Measurements from ENCODE around the gene PTPN1.

Gene PTPN1

DNA sequence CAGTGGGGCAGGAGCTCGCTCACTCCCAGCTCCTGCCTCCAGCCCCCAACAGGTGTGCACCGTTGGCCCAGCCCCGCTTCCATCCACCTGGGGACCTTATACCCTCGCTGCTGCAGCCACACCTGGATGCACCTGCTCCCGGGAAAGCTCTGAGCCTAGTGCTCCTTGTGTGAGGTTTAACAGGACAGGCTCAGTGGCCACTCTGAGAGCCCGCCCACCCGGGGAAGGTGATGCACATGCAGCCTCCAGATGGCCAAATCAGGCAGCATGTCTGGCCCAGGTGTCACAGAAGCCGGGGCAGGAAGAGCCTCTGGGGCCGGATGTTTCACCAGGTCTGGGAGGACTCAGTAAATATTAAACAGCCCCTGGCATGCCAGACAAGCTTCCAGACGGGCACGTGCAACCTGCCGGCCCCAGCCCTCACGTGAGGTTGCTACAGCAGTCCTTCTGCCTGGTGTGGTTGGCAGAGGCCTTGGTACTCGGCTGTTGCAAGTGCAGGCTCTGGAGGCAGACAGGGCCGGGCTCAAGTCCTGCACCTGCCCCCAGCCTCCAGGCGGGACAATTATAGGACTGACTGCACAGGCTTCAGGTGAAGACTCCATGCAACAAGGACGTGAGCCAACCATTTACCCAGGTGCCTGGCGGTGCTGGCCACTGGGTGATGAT, 114.3 kb downstream of the PTPN1 start:
- Histone ChIP-seq H3K4me1 (ENCODE audit: control insufficient read depth, insufficient read depth, low read length) (no peaks in the 10 kb centered on the region), H3K27ac (ENCODE audit: extremely low read depth, low read depth, low read length) (no peak overlapping the region), H3K9me3 (ENCODE audit: control insufficient read depth, insufficient read depth, low read depth, low read length) (no peaks in the 10 kb centered on the region), H3K4me3 (ENCODE audit: low read depth, low read length) (no peak overlapping the region), H3K36me3 (ENCODE audit: control insufficient read depth in 2 of 2, insufficient read depth in 1 of 2, low read length in 2 of 2) (no peaks in the 10 kb centered on the region)
- ChIA-PET CTCF (interaction anchor here (0.6 to 3.7 kb wide), 10 partner anchors 11 to 166 kb away, joined by 3 to 40 read pairs (median 12); no protein-coding TSS in a partner anchor), POLR2A (no interaction called here)
- TF ChIP-seq ZNF248 (tag by site-specific recombination; IDR thresholded peaks at IDR 0.05) (no peak), ZNF514 (tag by site-specific recombination; IDR thresholded peaks at IDR 0.05) (no peak), ZNF747 (tag by site-specific recombination; IDR thresholded peaks at IDR 0.05) (no peak), ZNF670 (tag by site-specific recombination; IDR thresholded peaks at IDR 0.05; ENCODE audit: low read depth) (no peak), ZNF513 (tag by site-specific recombination; IDR thresholded peaks at IDR 0.05) (no peak), ZNF629 (tag by site-specific recombination; IDR thresholded peaks at IDR 0.05) (no peak), ZNF664 (tag by site-specific recombination; IDR thresholded peaks at IDR 0.05) (no peak), GFI1B (tag by site-specific recombination; IDR thresholded peaks at IDR 0.05) (no peak), SALL2 (tag by site-specific recombination; IDR thresholded peaks at IDR 0.05; ENCODE audit: borderline replicate concordance) (no peak), ZNF214 (tag by site-specific recombination; IDR thresholded peaks at IDR 0.05; ENCODE audit: borderline replicate concordance) (no peak), ZFHX2 (tag by site-specific recombination; conservative IDR thresholded peaks at IDR 0.05) (no peak), ZNF311 (tag by site-specific recombination; IDR thresholded peaks at IDR 0.05; ENCODE audit: borderline replicate concordance) (no peak), ZNF2 (tag by site-specific recombination; IDR thresholded peaks at IDR 0.05) (no peak)
- TF ChIP-seq, protein P1, sequence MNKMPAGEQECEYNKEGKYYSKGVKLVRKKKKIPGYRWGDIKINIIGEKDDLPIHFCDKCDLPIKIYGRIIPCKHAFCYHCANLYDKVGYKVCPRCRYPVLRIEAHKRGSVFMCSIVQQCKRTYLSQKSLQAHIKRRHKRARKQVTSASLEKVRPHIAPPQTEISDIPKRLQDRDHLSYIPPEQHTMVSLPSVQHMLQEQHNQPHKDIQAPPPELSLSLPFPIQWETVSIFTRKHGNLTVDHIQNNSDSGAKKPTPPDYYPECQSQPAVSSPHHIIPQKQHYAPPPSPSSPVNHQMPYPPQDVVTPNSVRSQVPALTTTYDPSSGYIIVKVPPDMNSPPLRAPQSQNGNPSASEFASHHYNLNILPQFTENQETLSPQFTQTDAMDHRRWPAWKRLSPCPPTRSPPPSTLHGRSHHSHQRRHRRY (tag by site-specific recombination; IDR thresholded peaks at IDR 0.05): no peak

- ChIA-PET POLR2A (interaction anchor here (1.5 to 2.0 kb wide), 2 partner anchors 10 to 162 kb away, joined by 4 to 6 read pairs; no protein-coding TSS in a partner anchor), CTCF (interaction anchor here (0.5 to 3.7 kb wide), 39 partner anchors 9 to 455 kb away, joined by 3 to 40 read pairs (median 4); partner anchors contain the start of genes BCAS4 and RIPOR3)
- no peaks in the 10 kb centered on the region for H3K4me1 ChIP-seq (ENCODE audit: control insufficient read depth, insufficient read depth, low read length)
- H3K36me3 ChIP-seq (ENCODE audit: control insufficient read depth in 2 of 2, insufficient read depth in 1 of 2, low read length in 2 of 2): no peaks in the 10 kb centered on the region
- H3K9me3 ChIP-seq (ENCODE audit: control insufficient read depth, insufficient read depth, low read depth, low read length): no peaks in the 10 kb centered on the region
- H3K4me3 ChIP-seq (ENCODE audit: low read depth, low read length): no peak overlapping the region
- H3K27ac ChIP-seq (ENCODE audit: extremely low read depth, low read depth, low read length): no peak overlapping the region
- TF ChIP-seq KLF1 (tag by site-specific recombination; IDR thresholded peaks at IDR 0.05): 0 out of 2 replicates have a peak, but pooled peaks have one; percentile 40
- TF ChIP-seq ZNF132 (tag by site-specific recombination; IDR thresholded peaks at IDR 0.05; ENCODE audit: borderline replicate concordance): no peak
- no peak for TF ChIP-seq ZNF10 (tag by site-specific recombination; IDR thresholded peaks at IDR 0.05)
- TF ChIP-seq INSM2 (tag by site-specific recombination; IDR thresholded peaks at IDR 0.05): no peak
- no peak for TF ChIP-seq ZNF184 (tag by site-specific recombination; IDR thresholded peaks at IDR 0.05)
- TF ChIP-seq CTCF (tag by site-specific recombination; IDR thresholded peaks at IDR 0.05): peak; percentile 77
- peak; percentile 58; the same call in 1 of the 2 replicates for TF ChIP-seq GLIS2 (tag by site-specific recombination; IDR thresholded peaks at IDR 0.05)
- TF ChIP-seq, protein P2, sequence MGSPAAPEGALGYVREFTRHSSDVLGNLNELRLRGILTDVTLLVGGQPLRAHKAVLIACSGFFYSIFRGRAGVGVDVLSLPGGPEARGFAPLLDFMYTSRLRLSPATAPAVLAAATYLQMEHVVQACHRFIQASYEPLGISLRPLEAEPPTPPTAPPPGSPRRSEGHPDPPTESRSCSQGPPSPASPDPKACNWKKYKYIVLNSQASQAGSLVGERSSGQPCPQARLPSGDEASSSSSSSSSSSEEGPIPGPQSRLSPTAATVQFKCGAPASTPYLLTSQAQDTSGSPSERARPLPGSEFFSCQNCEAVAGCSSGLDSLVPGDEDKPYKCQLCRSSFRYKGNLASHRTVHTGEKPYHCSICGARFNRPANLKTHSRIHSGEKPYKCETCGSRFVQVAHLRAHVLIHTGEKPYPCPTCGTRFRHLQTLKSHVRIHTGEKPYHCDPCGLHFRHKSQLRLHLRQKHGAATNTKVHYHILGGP (tag by site-specific recombination; IDR thresholded peaks at IDR 0.05): no peak
- TF ChIP-seq ZNF654 (tag by site-specific recombination; IDR thresholded peaks at IDR 0.05; ENCODE audit: low read depth): peak; percentile 64
- no peak for TF ChIP-seq TRIM28 (IDR thresholded peaks at IDR 0.05; ENCODE audit: borderline replicate concordance, low read length)
- TF ChIP-seq ZFP41 (tag by site-specific recombination; IDR thresholded peaks at IDR 0.05; ENCODE audit: borderline replicate concordance): no peak
- no peak for TF ChIP-seq OVOL3 (tag by site-specific recombination; IDR thresholded peaks at IDR 0.05)
- no peak for TF ChIP-seq ZNF341 (tag by site-specific recombination; IDR thresholded peaks at IDR 0.05; ENCODE audit: low read depth)
- no peak for TF ChIP-seq ZNF777 (tag by site-specific recombination; IDR thresholded peaks at IDR 0.05; ENCODE audit: borderline replicate concordance)
Observed at GRCh38 chr20:50625986-50626677, 115.9 kb downstream of the PTPN1 start.
